ENCODE results near the gene LPP.

LPP gene

GRCh38 chr3:188171682-188172467 is 17.9 kb downstream of the LPP start:
- DNase-seq, result no peak

- DNase-seq, result no peak
These were observed 20.5 kb downstream of the LPP start for GRCh38 chr3:188174317-188175044.

GRCh38 chr3:188176476-188176875 is 22.5 kb downstream of the LPP start:
- DNase-seq, result no peak

- no peak for DNase-seq
These were observed 22.9 kb downstream of the LPP start for GRCh38 chr3:188176884-188177283.

- no peak for DNase-seq
These were observed 23.8 kb downstream of the LPP start for GRCh38 chr3:188177721-188178120.

GRCh38 chr3:188178293-188178936 is 24.5 kb downstream of the LPP start:
- no peak for DNase-seq

- DNase-seq, result no peak
These were observed 25.3 kb downstream of the LPP start for GRCh38 chr3:188179006-188179966.

DNA sequence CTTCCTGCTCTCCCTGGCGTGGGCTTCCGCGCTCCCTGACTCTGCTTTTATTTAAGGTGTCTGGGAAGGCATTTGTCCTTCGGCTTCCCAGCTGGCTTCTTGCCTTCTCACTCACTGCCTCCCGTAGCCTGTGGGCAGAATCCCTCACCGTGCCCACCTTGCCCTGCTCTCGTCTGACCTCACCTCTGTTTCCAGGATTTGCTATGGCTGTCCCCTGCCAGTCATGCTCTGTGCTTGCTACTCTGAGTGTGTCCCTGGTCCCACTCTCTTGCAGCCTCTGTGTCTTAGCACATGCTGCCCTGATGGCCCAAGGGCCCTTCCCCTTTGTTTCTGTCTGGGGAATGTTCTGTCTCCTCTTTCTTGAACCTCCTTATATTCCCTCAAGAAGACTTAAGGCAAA is 26.2 kb downstream of the LPP start:
- no peak for DNase-seq

GRCh38 chr3:188183452-188183851 is 29.5 kb downstream of the LPP start:
- no peak for DNase-seq

- no peak for DNase-seq
These were observed 30.2 kb downstream of the LPP start for GRCh38 chr3:188184160-188184559.

DNA sequence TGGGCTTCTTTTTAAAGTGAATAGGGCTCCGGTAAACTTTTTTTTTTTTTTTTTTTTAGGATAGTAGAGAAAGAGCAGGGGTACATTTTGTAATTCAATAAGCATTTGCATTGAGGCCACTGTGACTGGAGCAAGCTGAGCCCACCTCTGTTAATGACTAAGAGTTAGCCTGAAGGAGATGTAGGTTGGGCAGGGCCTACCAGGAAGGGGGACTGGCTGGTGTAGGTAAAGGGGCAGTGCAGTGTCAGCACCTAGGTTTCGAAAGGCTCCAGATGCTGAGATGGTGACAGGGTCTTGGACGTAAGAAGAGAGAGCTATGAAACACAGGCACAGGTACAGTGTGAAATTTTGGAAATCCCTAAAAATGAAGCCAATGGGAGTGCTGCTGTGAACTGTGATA is 30.7 kb downstream of the LPP start:
- DNase-seq, result no peak

DNA sequence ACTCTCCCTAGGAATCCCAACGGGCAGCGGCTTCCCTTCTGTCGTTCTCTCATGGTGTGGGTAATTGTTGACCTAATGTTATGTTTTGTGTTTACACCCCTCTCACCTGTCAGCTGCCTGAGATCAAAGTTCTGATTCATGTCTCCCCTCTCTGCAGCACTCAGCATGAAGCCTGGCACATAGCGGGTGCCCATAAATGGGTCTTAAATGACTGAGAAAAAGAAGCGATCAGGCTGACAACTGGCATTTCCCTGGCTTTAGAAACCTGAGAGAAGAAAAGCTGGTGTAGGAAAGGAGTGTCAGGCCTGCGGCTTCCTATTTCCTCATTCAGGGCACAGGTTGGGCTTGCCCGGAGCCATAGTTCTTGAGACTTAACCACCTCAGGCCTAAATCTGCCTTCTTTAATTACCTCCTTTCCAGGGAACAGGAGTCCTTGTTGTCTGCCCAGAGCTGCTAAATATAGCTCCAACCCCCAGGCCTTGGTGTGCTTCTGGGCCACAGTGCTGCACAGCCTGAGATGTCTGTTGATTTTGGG is 31.8 kb downstream of the LPP start:
- no peak for DNase-seq

GRCh38 chr3:188187053-188187452 is 33.1 kb downstream of the LPP start:
- no peak for DNase-seq

GRCh38 chr3:188188911-188189310 is 35.0 kb downstream of the LPP start:
- DNase-seq, result no peak

DNA sequence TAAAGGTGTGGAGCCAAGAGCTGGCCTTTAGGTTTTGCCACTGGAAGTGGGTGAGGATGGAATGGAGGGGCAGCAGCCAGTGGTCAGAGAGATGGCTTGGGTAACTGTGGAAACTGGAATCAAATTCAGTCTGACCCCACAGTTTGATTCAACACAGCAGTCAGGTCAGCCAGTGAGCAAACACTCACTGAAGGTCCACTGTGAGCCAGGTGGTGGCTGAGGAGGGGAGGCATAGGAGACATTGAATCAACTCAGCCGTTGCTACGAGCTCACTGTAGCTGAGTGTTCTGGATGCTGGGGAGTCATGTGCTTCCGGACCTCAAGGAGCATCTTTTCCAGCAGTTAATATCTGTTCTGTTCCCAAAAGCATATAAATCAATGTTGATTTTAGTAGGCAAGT is 37.5 kb downstream of the LPP start:
- no peak for DNase-seq

DNA sequence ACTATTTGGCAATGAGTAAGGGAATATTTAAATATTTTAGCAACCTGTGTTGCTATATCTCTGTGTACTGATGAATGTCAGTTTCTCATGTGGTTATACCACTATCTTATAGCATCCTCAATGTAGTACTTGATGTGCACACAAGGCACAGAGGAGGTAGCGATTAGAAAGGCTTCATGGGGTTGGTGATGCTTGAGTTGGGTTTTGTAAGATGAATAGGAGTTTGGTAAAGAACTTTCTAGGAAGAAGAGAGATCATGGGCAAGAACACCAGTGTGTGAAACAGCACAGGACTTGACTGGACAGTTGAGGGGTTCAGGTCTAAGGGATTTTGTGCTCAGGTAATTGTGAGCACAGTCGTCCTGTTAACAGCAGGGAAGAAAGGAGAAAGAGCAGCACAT is 38.1 kb downstream of the LPP start:
- no peak for DNase-seq

DNA sequence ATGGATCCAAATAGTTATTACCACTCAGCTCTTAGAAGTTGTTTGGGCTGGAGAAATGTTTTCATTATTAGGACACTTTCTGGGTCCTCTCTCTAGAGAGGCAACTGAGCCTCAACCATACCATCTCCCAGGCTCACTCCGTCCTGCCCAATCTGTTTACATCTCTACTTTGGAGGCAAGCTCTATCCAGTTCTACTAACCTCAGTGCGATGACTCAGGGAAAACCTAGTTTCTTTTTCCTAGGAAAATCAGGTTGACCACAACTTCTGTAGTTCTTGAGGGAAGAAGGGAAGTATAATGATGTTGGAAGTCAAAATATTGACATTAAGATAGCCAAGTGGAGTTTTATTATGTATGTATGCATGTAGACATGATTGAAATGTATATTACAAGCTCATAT is 40.4 kb downstream of the LPP start:
- DNase-seq, result no peak

- no peak for DNase-seq
These were observed 42.5 kb downstream of the LPP start for GRCh38 chr3:188196232-188196990.

- no peak for DNase-seq
These were observed 43.5 kb downstream of the LPP start for GRCh38 chr3:188197388-188197847.

DNA sequence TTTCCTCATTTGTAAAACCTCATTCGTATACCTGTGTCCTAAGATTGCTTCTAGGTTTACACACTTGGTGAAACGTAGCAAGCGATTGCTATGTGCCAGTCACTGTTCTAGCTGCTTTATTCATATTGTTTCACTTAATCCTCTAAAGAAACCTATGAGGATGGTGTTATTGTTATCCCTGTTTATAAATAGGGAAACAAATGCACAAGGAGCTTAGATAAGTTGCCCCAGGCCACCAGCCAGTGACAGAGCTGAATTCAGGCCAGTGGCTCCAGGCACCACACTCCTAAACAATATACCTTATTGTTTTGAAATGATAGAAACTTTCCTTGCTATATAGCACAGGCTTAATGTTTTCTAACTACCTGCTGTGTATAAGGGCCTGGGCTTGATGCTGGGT is 44.0 kb downstream of the LPP start:
- DNase-seq, result no peak

- DNase-seq, result no peak
These were observed 44.9 kb downstream of the LPP start for GRCh38 chr3:188198760-188199327.

Measured in KG1 (cell line).